Left ventricle myocardium superior (tissue), 1 donor: ENCODE measurements around the gene IMPG1. TPM values are rescaled to one million over a fixed set of nuclear protein-coding genes. Genes with fewer than 3 reads are reported as not detected.
"Not testable (repeated sequence)": the region's sequence is repeated elsewhere in the genome, so short reads cannot be mapped to it uniquely, and the experiment has no call there.

ENCODE experiments used
- ATAC-seq: fragments of 200-7000 bp; cut with Tn5 transposase; one replicate; pipeline ENCODE4 v1.9.1; 2020; ENCODE audit warnings: mild to moderate bottlenecking, moderate library complexity
- DNase-seq: peaks from one replicate; pipeline ENCODE4 v3.0.0-alpha.2; 2020
- intact Hi-C: fragments of 100-400 bp; cut with micrococcal nuclease; formaldehyde crosslinking; loops from one replicate; pipeline ENCODE4 v1.11.0; 2022
- total RNA-seq: library from RNA; stranded (reverse); fragmentation: NEBNext Ultra II Directional; extraction: Animal tissue kit (Norgen Biotek cat#: 25700); gene quantifications from one replicate; pipeline ENCODE4 v1.2.1, GENCODE V29; 2021
- donor health status: DM: no; HTN: yes; CAD: no; lungs with severe emphysema.

Gene IMPG1
- total RNA-seq, 1 donor from 2014 or later: not detected

- DNase-seq (no peak), ATAC-seq (no peak)
- intact Hi-C loops: no loop called here
These were observed 165.0 kb downstream of the IMPG1 start for GRCh38 chr6:75907444-75907843.

GRCh38 chr6:75906871-75907270 is 165.6 kb downstream of the IMPG1 start:
- DNase-seq (no peak), ATAC-seq (no peak)
- intact Hi-C loops: no loop called here

- DNase-seq, ATAC-seq, intact Hi-C loops: not testable (repeated sequence)
These were observed 167.3 kb downstream of the IMPG1 start for GRCh38 chr6:75905129-75905528.

- intact Hi-C loops, DNase-seq, ATAC-seq: not testable (repeated sequence)
These were observed 172.2 kb downstream of the IMPG1 start for GRCh38 chr6:75900216-75900615.

GRCh38 chr6:75896526-75896925 is 175.9 kb downstream of the IMPG1 start:
- ATAC-seq: no peak
- intact Hi-C loops: no loop called here
- DNase-seq: no peak

GRCh38 chr6:75893776-75894152 is 178.7 kb downstream of the IMPG1 start:
- intact Hi-C loops: no loop called here
- DNase-seq: no peak
- no peak for ATAC-seq

- intact Hi-C loops: no loop called here
- no peak for DNase-seq
- ATAC-seq: peak; percentile 23
These were observed 179.2 kb downstream of the IMPG1 start for GRCh38 chr6:75893058-75893775.

GRCh38 chr6:75892384-75892783 is 180.1 kb downstream of the IMPG1 start:
- no peak for DNase-seq
- no peak for ATAC-seq
- intact Hi-C loops: no loop called here

- no peak for DNase-seq
- intact Hi-C loops: no loop called here
- ATAC-seq: no peak
These were observed 187.6 kb downstream of the IMPG1 start for GRCh38 chr6:75884822-75885221.

- intact Hi-C loops: no loop called here
- ATAC-seq (no peak), DNase-seq (no peak)
These were observed 189.7 kb downstream of the IMPG1 start for GRCh38 chr6:75882734-75883133.

- DNase-seq (no peak), ATAC-seq (no peak)
- intact Hi-C loops: no loop called here
These were observed 192.2 kb downstream of the IMPG1 start for GRCh38 chr6:75880305-75880704.

- no peak for DNase-seq
- intact Hi-C loops: no loop called here
- no peak for ATAC-seq
These were observed 196.3 kb downstream of the IMPG1 start for GRCh38 chr6:75876152-75876551.

GRCh38 chr6:75874224-75874623 is 198.2 kb downstream of the IMPG1 start:
- DNase-seq: no peak
- ATAC-seq: no peak
- intact Hi-C loops: no loop called here
